ENCODE measurements around the gene KANSL3. TPM values are rescaled to one million over a fixed set of nuclear protein-coding genes. Genes with fewer than 3 reads are reported as not detected.
"Not testable (repeated sequence)": the region's sequence is repeated elsewhere in the genome, so short reads cannot be mapped to it uniquely, and the experiment has no call there.

Gene KANSL3
- polyA plus RNA-seq, 4 donors = 13.5 to 39.7 (median 18.0) TPM

GRCh38 chr2:96663829-96664228, 25.7 kb upstream of the KANSL3 start:
- H3K27me3 ChIP-seq (ENCODE audit: control insufficient read depth in 3 of 3, insufficient read depth in 3 of 3, low read length in 3 of 3) = no peaks in the 10 kb centered on the region

GRCh38 chr2:96663177-96663576, 25.1 kb upstream of the KANSL3 start:
- 74 to 90% (median 81%) methylated on average over 5 of the region's 5 CpGs for WGBS, 3 donors
- no peaks in the 10 kb centered on the region for H3K36me3 ChIP-seq (ENCODE audit: control insufficient read depth in 3 of 3, insufficient read depth in 2 of 3, low read depth in 1 of 3, low read length in 3 of 3)
- FAIRE-seq (no peak), DNase-seq (no peak)
- no peak overlapping the region for H3K27ac ChIP-seq (ENCODE audit: low read depth in 1 of 3, low read length in 2 of 3)
- H3K9me3 ChIP-seq (ENCODE audit: control insufficient read depth in 2 of 2, insufficient read depth in 1 of 2, low read depth in 1 of 2, low read length in 1 of 2) = no peaks in the 10 kb centered on the region
- H3K4me3 ChIP-seq (ENCODE audit: low read depth in 1 of 3, low read length in 3 of 3) = no peak overlapping the region
- no peaks in the 10 kb centered on the region for H3K27me3 ChIP-seq (ENCODE audit: control insufficient read depth in 3 of 3, insufficient read depth in 3 of 3, low read length in 3 of 3)
- no peaks in the 10 kb centered on the region for H3K4me1 ChIP-seq (ENCODE audit: control insufficient read depth in 3 of 3, insufficient read depth in 2 of 3, low read depth in 1 of 3, low read length in 2 of 3)

More at GRCh38 chr2:96663829-96664228, 25.7 kb upstream of the KANSL3 start:
- H3K4me1 ChIP-seq (ENCODE audit: control insufficient read depth in 3 of 3, insufficient read depth in 2 of 3, low read depth in 1 of 3, low read length in 2 of 3) = no peaks in the 10 kb centered on the region
- H3K27ac ChIP-seq (ENCODE audit: low read depth in 1 of 3, low read length in 2 of 3) = no peak overlapping the region
- no peak for DNase-seq
- H3K4me3 ChIP-seq (ENCODE audit: low read depth in 1 of 3, low read length in 3 of 3) = no peak overlapping the region
- H3K36me3 ChIP-seq (ENCODE audit: control insufficient read depth in 3 of 3, insufficient read depth in 2 of 3, low read depth in 1 of 3, low read length in 3 of 3) = no peaks in the 10 kb centered on the region
- H3K9me3 ChIP-seq (ENCODE audit: control insufficient read depth in 2 of 2, insufficient read depth in 1 of 2, low read depth in 1 of 2, low read length in 1 of 2) = no peaks in the 10 kb centered on the region
- FAIRE-seq = no peak
- WGBS, 3 donors = 67 to 83% (median 72%) methylated on average over 7 of the region's 7 CpGs

- Histone ChIP-seq H3K9me3 (ENCODE audit: control insufficient read depth in 2 of 2, insufficient read depth in 1 of 2, low read depth in 1 of 2, low read length in 1 of 2) (no peaks in the 10 kb centered on the region), H3K36me3 (ENCODE audit: control insufficient read depth in 3 of 3, insufficient read depth in 2 of 3, low read depth in 1 of 3, low read length in 3 of 3) (no peaks in the 10 kb centered on the region), H3K27ac (ENCODE audit: low read depth in 1 of 3, low read length in 2 of 3) (no peak overlapping the region), H3K4me3 (ENCODE audit: low read depth in 1 of 3, low read length in 3 of 3) (no peak overlapping the region), H3K4me1 (ENCODE audit: control insufficient read depth in 3 of 3, insufficient read depth in 2 of 3, low read depth in 1 of 3, low read length in 2 of 3) (no peaks in the 10 kb centered on the region), H3K27me3 (ENCODE audit: control insufficient read depth in 3 of 3, insufficient read depth in 3 of 3, low read length in 3 of 3) (no peaks in the 10 kb centered on the region)
- FAIRE-seq (no peak), DNase-seq (no peak)
- WGBS, 3 donors = 89 to 93% (median 91%) methylated on average over 9 of the region's 9 CpGs
Measured at GRCh38 chr2:96662360-96662759, 24.2 kb upstream of the KANSL3 start.

- no peaks in the 10 kb centered on the region for H3K9me3 ChIP-seq (ENCODE audit: control insufficient read depth in 2 of 2, insufficient read depth in 1 of 2, low read depth in 1 of 2, low read length in 1 of 2)
- H3K27ac ChIP-seq (ENCODE audit: low read depth in 1 of 3, low read length in 2 of 3) = no peak overlapping the region
- no peaks in the 10 kb centered on the region for H3K4me1 ChIP-seq (ENCODE audit: control insufficient read depth in 3 of 3, insufficient read depth in 2 of 3, low read depth in 1 of 3, low read length in 2 of 3)
- 89 to 97% (median 94%) methylated on average over 6 of the region's 6 CpGs for WGBS, 3 donors
- H3K4me3 ChIP-seq (ENCODE audit: low read depth in 1 of 3, low read length in 3 of 3) = no peak overlapping the region
- H3K36me3 ChIP-seq (ENCODE audit: control insufficient read depth in 3 of 3, insufficient read depth in 2 of 3, low read depth in 1 of 3, low read length in 3 of 3) = no peaks in the 10 kb centered on the region
- DNase-seq = no peak
- no peaks in the 10 kb centered on the region for H3K27me3 ChIP-seq (ENCODE audit: control insufficient read depth in 3 of 3, insufficient read depth in 3 of 3, low read length in 3 of 3)
- no peak for FAIRE-seq
Measured at GRCh38 chr2:96661324-96661723, 23.2 kb upstream of the KANSL3 start.

- no peak overlapping the region for H3K27ac ChIP-seq (ENCODE audit: low read depth in 1 of 3, low read length in 2 of 3)
- H3K4me3 ChIP-seq (ENCODE audit: low read depth in 1 of 3, low read length in 3 of 3) = no peak overlapping the region
- no peaks in the 10 kb centered on the region for H3K27me3 ChIP-seq (ENCODE audit: control insufficient read depth in 3 of 3, insufficient read depth in 3 of 3, low read length in 3 of 3)
- DNase-seq (no peak), FAIRE-seq (no peak)
- H3K9me3 ChIP-seq (ENCODE audit: control insufficient read depth in 2 of 2, insufficient read depth in 1 of 2, low read depth in 1 of 2, low read length in 1 of 2) = no peaks in the 10 kb centered on the region
- H3K4me1 ChIP-seq (ENCODE audit: control insufficient read depth in 3 of 3, insufficient read depth in 2 of 3, low read depth in 1 of 3, low read length in 2 of 3) = no peaks in the 10 kb centered on the region
- H3K36me3 ChIP-seq (ENCODE audit: control insufficient read depth in 3 of 3, insufficient read depth in 2 of 3, low read depth in 1 of 3, low read length in 3 of 3) = no peaks in the 10 kb centered on the region
Measured at GRCh38 chr2:96656540-96656939, 18.4 kb upstream of the KANSL3 start.

GRCh38 chr2:96655526-96655925, 17.4 kb upstream of the KANSL3 start:
- Histone ChIP-seq H3K36me3 (ENCODE audit: control insufficient read depth in 3 of 3, insufficient read depth in 2 of 3, low read depth in 1 of 3, low read length in 3 of 3) (no peaks in the 10 kb centered on the region), H3K4me1 (ENCODE audit: control insufficient read depth in 3 of 3, insufficient read depth in 2 of 3, low read depth in 1 of 3, low read length in 2 of 3) (no peaks in the 10 kb centered on the region), H3K4me3 (ENCODE audit: low read depth in 1 of 3, low read length in 3 of 3) (no peak overlapping the region), H3K27me3 (ENCODE audit: control insufficient read depth in 3 of 3, insufficient read depth in 3 of 3, low read length in 3 of 3) (no peaks in the 10 kb centered on the region), H3K9me3 (ENCODE audit: control insufficient read depth in 2 of 2, insufficient read depth in 1 of 2, low read depth in 1 of 2, low read length in 1 of 2) (no peaks in the 10 kb centered on the region), H3K27ac (ENCODE audit: low read depth in 1 of 3, low read length in 2 of 3) (no peak overlapping the region)
- FAIRE-seq (no peak), DNase-seq (no peak)
- WGBS, 3 donors = 80 to 87% (median 80%) methylated on average over 6 of the region's 6 CpGs

- not testable (repeated sequence) for H3K36me3 ChIP-seq (ENCODE audit: control insufficient read depth in 3 of 3, insufficient read depth in 2 of 3, low read depth in 1 of 3, low read length in 3 of 3); H3K27ac ChIP-seq (ENCODE audit: low read depth in 1 of 3, low read length in 2 of 3); H3K27me3 ChIP-seq (ENCODE audit: control insufficient read depth in 3 of 3, insufficient read depth in 3 of 3, low read length in 3 of 3); FAIRE-seq; H3K4me1 ChIP-seq (ENCODE audit: control insufficient read depth in 3 of 3, insufficient read depth in 2 of 3, low read depth in 1 of 3, low read length in 2 of 3); H3K4me3 ChIP-seq (ENCODE audit: low read depth in 1 of 3, low read length in 3 of 3); H3K9me3 ChIP-seq (ENCODE audit: control insufficient read depth in 2 of 2, insufficient read depth in 1 of 2, low read depth in 1 of 2, low read length in 1 of 2)
- 74 to 90% (median 88%) methylated on average over 7 of the region's 7 CpGs for WGBS, 3 donors
- DNase-seq = peak in 1 of 2 donors; percentile 21
Measured at GRCh38 chr2:96654791-96655190, 16.7 kb upstream of the KANSL3 start.

- Histone ChIP-seq H3K27me3 (ENCODE audit: control insufficient read depth in 3 of 3, insufficient read depth in 3 of 3, low read length in 3 of 3) (no peaks in the 10 kb centered on the region), H3K36me3 (ENCODE audit: control insufficient read depth in 3 of 3, insufficient read depth in 2 of 3, low read depth in 1 of 3, low read length in 3 of 3) (peaks cover 0 to 6% (median 0%) of the 10 kb centered on the region in 3 donors), H3K4me3 (ENCODE audit: low read depth in 1 of 3, low read length in 3 of 3) (no peak overlapping the region), H3K27ac (ENCODE audit: low read depth in 1 of 3, low read length in 2 of 3) (no peak overlapping the region), H3K4me1 (ENCODE audit: control insufficient read depth in 3 of 3, insufficient read depth in 2 of 3, low read depth in 1 of 3, low read length in 2 of 3) (no peaks in the 10 kb centered on the region), H3K9me3 (ENCODE audit: control insufficient read depth in 2 of 2, insufficient read depth in 1 of 2, low read depth in 1 of 2, low read length in 1 of 2) (no peaks in the 10 kb centered on the region)
- DNase-seq (no peak), FAIRE-seq (no peak)
- WGBS, 3 donors = 90 to 94% (median 93%) methylated on average over 8 of the region's 8 CpGs
Measured at GRCh38 chr2:96651793-96652192, 13.7 kb upstream of the KANSL3 start.

- Histone ChIP-seq H3K36me3 (ENCODE audit: control insufficient read depth in 3 of 3, insufficient read depth in 2 of 3, low read depth in 1 of 3, low read length in 3 of 3) (peaks cover 0 to 6% (median 0%) of the 10 kb centered on the region in 3 donors), H3K9me3 (ENCODE audit: control insufficient read depth in 2 of 2, insufficient read depth in 1 of 2, low read depth in 1 of 2, low read length in 1 of 2) (no peaks in the 10 kb centered on the region), H3K27ac (ENCODE audit: low read depth in 1 of 3, low read length in 2 of 3) (no peak overlapping the region), H3K27me3 (ENCODE audit: control insufficient read depth in 3 of 3, insufficient read depth in 3 of 3, low read length in 3 of 3) (no peaks in the 10 kb centered on the region), H3K4me3 (ENCODE audit: low read depth in 1 of 3, low read length in 3 of 3) (no peak overlapping the region), H3K4me1 (ENCODE audit: control insufficient read depth in 3 of 3, insufficient read depth in 2 of 3, low read depth in 1 of 3, low read length in 2 of 3) (no peaks in the 10 kb centered on the region)
- DNase-seq (no peak), FAIRE-seq (no peak)
- 96 to 100% (median 100%) methylated on average over 1 of the region's 1 CpG for WGBS, 3 donors
Measured at GRCh38 chr2:96649342-96649741, 11.2 kb upstream of the KANSL3 start.

Data from small intestine (tissue), 7 donors.